Measurements from ENCODE around the gene ARID5A.
A peak's percentile ranks its signal among the peaks of the same experiment; 100 is the strongest.
"Not testable (repeated sequence)": the region's sequence is repeated elsewhere in the genome, so short reads cannot be mapped to it uniquely, and the experiment has no call there.

The ARID5A gene

GRCh38 chr2:96553176-96553956 lies 16.8 kb downstream of the ARID5A start:
- peak; percentile 9 for FAIRE-seq
- no peak for DNase-seq (ENCODE audit: insufficient read length, low spot score)

GRCh38 chr2:96553957-96554292 lies 17.4 kb downstream of the ARID5A start:
- DNase-seq (ENCODE audit: insufficient read length, low spot score); FAIRE-seq: not testable (repeated sequence)

- FAIRE-seq, result peak; percentile 99
- peak; percentile 91 for DNase-seq (ENCODE audit: insufficient read length, low spot score)
Measured at GRCh38 chr2:96554293-96555145, 18.0 kb downstream of the ARID5A start.

GRCh38 chr2:96555146-96555610 lies 18.6 kb downstream of the ARID5A start:
- no peak for DNase-seq (ENCODE audit: insufficient read length, low spot score)
- FAIRE-seq, result peak; percentile 16

GRCh38 chr2:96556441-96557330 lies 20.1 kb downstream of the ARID5A start:
- FAIRE-seq (peak; percentile 98), DNase-seq (ENCODE audit: insufficient read length, low spot score) (peak; percentile 69)

- not testable (repeated sequence) for FAIRE-seq; DNase-seq (ENCODE audit: insufficient read length, low spot score)
Measured at GRCh38 chr2:96557421-96557820, 20.9 kb downstream of the ARID5A start.

GRCh38 chr2:96558061-96558460 lies 21.5 kb downstream of the ARID5A start:
- no peak for FAIRE-seq
- DNase-seq (ENCODE audit: insufficient read length, low spot score), result no peak

- no peak for DNase-seq (ENCODE audit: insufficient read length, low spot score)
- FAIRE-seq, result no peak
Measured at GRCh38 chr2:96558485-96558884, 21.9 kb downstream of the ARID5A start.

- FAIRE-seq, result peak; percentile 20
- no peak for DNase-seq (ENCODE audit: insufficient read length, low spot score)
Measured at GRCh38 chr2:96564026-96564425, 27.5 kb downstream of the ARID5A start.

GRCh38 chr2:96564563-96564962 lies 28.0 kb downstream of the ARID5A start:
- FAIRE-seq (no peak), DNase-seq (ENCODE audit: insufficient read length, low spot score) (no peak)

GRCh38 chr2:96565111-96565510 lies 28.6 kb downstream of the ARID5A start:
- DNase-seq (ENCODE audit: insufficient read length, low spot score) (no peak), FAIRE-seq (no peak)

- DNase-seq (ENCODE audit: insufficient read length, low spot score) (no peak), FAIRE-seq (no peak)
Measured at GRCh38 chr2:96568094-96568493, 31.5 kb downstream of the ARID5A start.

GRCh38 chr2:96574364-96574763 lies 37.8 kb downstream of the ARID5A start:
- FAIRE-seq (peak; percentile 33), DNase-seq (ENCODE audit: insufficient read length, low spot score) (no peak)

- DNase-seq (ENCODE audit: insufficient read length, low spot score), result no peak
- FAIRE-seq, result peak; percentile 52
Measured at GRCh38 chr2:96575785-96576456, 39.4 kb downstream of the ARID5A start.

- FAIRE-seq (no peak), DNase-seq (ENCODE audit: insufficient read length, low spot score) (no peak)
Measured at GRCh38 chr2:96577501-96577900, 40.9 kb downstream of the ARID5A start.

GRCh38 chr2:96578731-96579130 lies 42.2 kb downstream of the ARID5A start:
- no peak for FAIRE-seq
- DNase-seq (ENCODE audit: insufficient read length, low spot score), result no peak

GRCh38 chr2:96579422-96579821 lies 42.9 kb downstream of the ARID5A start:
- DNase-seq (ENCODE audit: insufficient read length, low spot score), result no peak
- no peak for FAIRE-seq

- DNase-seq (ENCODE audit: insufficient read length, low spot score) (no peak), FAIRE-seq (no peak)
Measured at GRCh38 chr2:96580771-96581170, 44.2 kb downstream of the ARID5A start.

- no peak for FAIRE-seq
Measured at GRCh38 chr2:96584017-96584416, 47.5 kb downstream of the ARID5A start.

GRCh38 chr2:96587843-96588242 lies 51.3 kb downstream of the ARID5A start:
- no peak for DNase-seq (ENCODE audit: insufficient read length, low spot score)
- FAIRE-seq, result no peak

More at GRCh38 chr2:96584017-96584416, 47.5 kb downstream of the ARID5A start:
- peak; percentile 35 for DNase-seq (ENCODE audit: insufficient read length, low spot score)
